SK-N-SH (cell line): Measurements from ENCODE around the gene CZIB. TPM values are rescaled to one million over a fixed set of nuclear protein-coding genes. Genes with fewer than 3 reads are reported as not detected.

Experiments
- CTCF ChIA-PET: fragments of 300-600, 350-600 bp; formaldehyde crosslinking; extraction: SDS; loops from one replicate; lab custom pipeline; 2021; lab: Yijun Ruan, JAX
- POLR2A ChIA-PET: fragments of 350-600 bp; sonication (Branson Sonifier 250); formaldehyde crosslinking; extraction: SDS; loops from one replicate; lab custom pipeline; 2020; ENCODE audit warnings: antibody characterized with exemption, inconsistent platforms; lab: Yijun Ruan, JAX
- DNase-seq: peaks from one replicate; pipeline ENCODE4 v3.0.0; 2012
- H2AFZ ChIP-seq: fragments of 200-600 bp; sonication (generic); 2 replicates; pipeline ENCODE4 v1.8.1; 2016; ENCODE audit warnings: antibody characterized with exemption, mild to moderate bottlenecking, low read depth
- H3F3A ChIP-seq: fragments of 200-600 bp; sonication (generic); replicated peaks from 2 replicates; pipeline ENCODE3; 2016; ENCODE audit warnings: antibody characterized with exemption, mild to moderate bottlenecking; ENCODE audit not compliant: insufficient read depth
- H3K27ac ChIP-seq, 2 experiments: fragments of 200-500 bp in 1 of 2; fragments of 200-600 bp in 1 of 2; sonication (Bioruptor generic) in 1 of 2; sonication (generic), shearing (Covaris generic) in 1 of 2; 2 replicates each; pipeline versions ENCODE4 v1.5.1 to v1.6.1; 2014 to 2016; ENCODE audit warnings: low read depth in 2 of 2, inconsistent platforms in 1 of 2, low read length in 1 of 2, mild to moderate bottlenecking in 1 of 2, mixed read lengths in 1 of 2
- H3K27me3 ChIP-seq: fragments of 200-600 bp; sonication (generic), shearing (Covaris generic); 2 replicates; pipeline ENCODE4 v1.6.1; 2016; ENCODE audit warnings: mixed run types; ENCODE audit not compliant: insufficient read depth
- H3K36me3 ChIP-seq, 2 experiments: fragments of 200-500 bp in 1 of 2; fragments of 200-600 bp in 1 of 2; sonication (Bioruptor generic) in 1 of 2; sonication (generic) in 1 of 2; replicated peaks in 1 of 2; 2 replicates each; pipeline versions ENCODE3 to v1.5.1; 2014 to 2016; ENCODE audit warnings: low read length in 1 of 2, mild to moderate bottlenecking in 1 of 2; ENCODE audit not compliant: insufficient read depth in 2 of 2, control insufficient read depth in 1 of 2
- H3K4me1 ChIP-seq, 2 experiments: fragments of 200-500 bp in 1 of 2; fragments of 200-600 bp in 1 of 2; sonication (Bioruptor generic) in 1 of 2; sonication (generic), shearing (Covaris generic) in 1 of 2; 2 replicates each; pipeline versions ENCODE4 v1.5.1 to v1.6.1; 2014 to 2016; ENCODE audit warnings: low read depth in 1 of 2, low read length in 1 of 2, mixed run types in 1 of 2; ENCODE audit not compliant: insufficient read depth in 2 of 2, control insufficient read depth in 1 of 2
- H3K4me2 ChIP-seq: fragments of 200-600 bp; sonication (generic), shearing (Covaris generic); 2 replicates; pipeline ENCODE4 v1.6.1; 2017; ENCODE audit warnings: mixed run types
- H3K4me3 ChIP-seq, 2 experiments: fragments of 200-500 bp in 1 of 2; fragments of 200-600 bp in 1 of 2; sonication (Bioruptor generic) in 1 of 2; sonication (generic), shearing (Covaris generic) in 1 of 2; 2 replicates each; pipeline versions ENCODE4 v1.5.1 to v1.8.1; 2014 to 2016; ENCODE audit warnings: low read depth in 2 of 2, inconsistent platforms in 1 of 2, low read length in 1 of 2, mild to moderate bottlenecking in 1 of 2, mixed read lengths in 1 of 2, moderate library complexity in 1 of 2
- H3K79me2 ChIP-seq: fragments of 200-600 bp; sonication (generic); 2 replicates; pipeline ENCODE4 v1.8.1; 2017; ENCODE audit warnings: mild to moderate bottlenecking; ENCODE audit not compliant: insufficient read depth
- H3K9ac ChIP-seq: fragments of 200-600 bp; sonication (generic); 2 replicates; pipeline ENCODE4 v1.6.1; 2017; ENCODE audit warnings: mixed run types
- H3K9me2 ChIP-seq: fragments of 200-600 bp; sonication (generic); 2 replicates; pipeline ENCODE4 v1.6.1; 2017; ENCODE audit warnings: mixed run types
- H3K9me3 ChIP-seq: fragments of 200-600 bp; sonication (generic); 2 replicates; pipeline ENCODE4 v1.6.1; 2017; ENCODE audit warnings: mixed run types, mild to moderate bottlenecking, moderate library complexity
- H4K20me1 ChIP-seq: fragments of 200-600 bp; sonication (generic); 2 replicates; pipeline ENCODE4 v1.6.1; 2017; ENCODE audit warnings: mild to moderate bottlenecking, mixed run types; ENCODE audit not compliant: insufficient read depth
- FOXJ3 ChIP-seq: sonication (generic); formaldehyde crosslinking; IDR thresholded peaks from 2 replicates; pipeline ENCODE4 v1.5.1; 2020; ENCODE audit warnings: mild to moderate bottlenecking, missing genetic modification reagents
- GATA2 ChIP-seq: sonication (generic); formaldehyde crosslinking; IDR thresholded peaks from 2 replicates; pipeline ENCODE4 v1.5.0; 2020; ENCODE audit warnings: mild to moderate bottlenecking, missing genetic modification reagents
- MAX ChIP-seq: IDR thresholded peaks from 2 replicates; pipeline ENCODE4 v1.4.0; 2012; ENCODE audit warnings: low read depth
- MEF2A ChIP-seq: IDR thresholded peaks from 2 replicates; pipeline ENCODE4 v1.4.0; 2012; ENCODE audit warnings: low read depth, borderline replicate concordance
- RFX5 ChIP-seq: IDR thresholded peaks from 2 replicates; pipeline ENCODE4 v1.6.1; 2012; ENCODE audit warnings: mild to moderate bottlenecking, improper control_type of control experiment, low read length
- SMC3 ChIP-seq: IDR thresholded peaks from 2 replicates; pipeline ENCODE4 v1.6.1; 2012; ENCODE audit warnings: low read depth, low read length, improper control_type of control experiment
- TAF1 ChIP-seq: IDR thresholded peaks from 2 replicates; pipeline ENCODE4 v1.6.1; 2012; ENCODE audit warnings: low read depth, mild to moderate bottlenecking, low read length, moderate library complexity, borderline replicate concordance
- ZBTB33 ChIP-seq: IDR thresholded peaks from 2 replicates; pipeline ENCODE4 v1.4.0; 2012; ENCODE audit warnings: low read depth, borderline replicate concordance
- WGBS: methylation state at CpG from one replicate; pipeline ENCODE4 v1.1.6; 2017; ENCODE audit warnings: low lambda C conversion rate; 5-methylcytosine and 5-hydroxymethylcytosine counted together
- polyA plus RNA-seq, 3 experiments: library from polyadenylated mRNA; depleted of rRNA; stranded (reverse); fragments of >200 nt; gene quantifications; 2 replicates each; pipeline ENCODE4 v1.2.3, GENCODE V29; 2012

The CZIB gene
- polyA plus RNA-seq, 1 of the 3 experiments (the other 2 are of a cell fraction), result 69.0 TPM

GRCh38 chr1:53219711-53220110 is 723 bp downstream of the CZIB start:
- peak overlapping the region; percentile 89 for H3K4me2 ChIP-seq
- peaks cover 16% of the 10 kb centered on the region in 2 experiments; a peak in 2 of 4 replicates for H3K4me1 ChIP-seq
- peaks cover 19 to 33% of the 10 kb centered on the region in 2 experiments for H3K36me3 ChIP-seq
- H3K4me3 ChIP-seq, result peak overlapping the region; percentile 63 to 77
- H4K20me1 ChIP-seq, result no peaks in the 10 kb centered on the region
- peak; percentile 42 for DNase-seq
- H3K27me3 ChIP-seq, result no peaks in the 10 kb centered on the region
- peak overlapping the region; percentile 87 to 94 for H3K27ac ChIP-seq
- ChIA-PET CTCF (interaction anchor here (0.7 to 1.1 kb wide), 3 partner anchors 17 to 1323 kb away, joined by 3 read pairs; no protein-coding TSS in a partner anchor), POLR2A (interaction anchor here (1.1 to 1.5 kb wide), 3 partner anchors 9 to 37 kb away, joined by 3 read pairs; no protein-coding TSS in a partner anchor)
- 16% methylated on average over 8 of the region's 8 CpGs for WGBS
- TF ChIP-seq TAF1 (no peak), MEF2A (no peak), RFX5 (no peak), FOXJ3 (no peak), SMC3 (no peak), ZBTB33 (0 out of 2 replicates have a peak, but pooled peaks have one; percentile 12), MAX (no peak)
- no peaks in the 10 kb centered on the region for H3F3A ChIP-seq
- H2AFZ ChIP-seq, result peak overlapping the region; percentile 66
- no peaks in the 10 kb centered on the region for H3K9me2 ChIP-seq
- H3K9me3 ChIP-seq, result no peaks in the 10 kb centered on the region
- peaks cover 17% of the 10 kb centered on the region; the same call in 1 of the 2 replicates for H3K79me2 ChIP-seq
- peak overlapping the region; percentile 84 for H3K9ac ChIP-seq

DNA sequence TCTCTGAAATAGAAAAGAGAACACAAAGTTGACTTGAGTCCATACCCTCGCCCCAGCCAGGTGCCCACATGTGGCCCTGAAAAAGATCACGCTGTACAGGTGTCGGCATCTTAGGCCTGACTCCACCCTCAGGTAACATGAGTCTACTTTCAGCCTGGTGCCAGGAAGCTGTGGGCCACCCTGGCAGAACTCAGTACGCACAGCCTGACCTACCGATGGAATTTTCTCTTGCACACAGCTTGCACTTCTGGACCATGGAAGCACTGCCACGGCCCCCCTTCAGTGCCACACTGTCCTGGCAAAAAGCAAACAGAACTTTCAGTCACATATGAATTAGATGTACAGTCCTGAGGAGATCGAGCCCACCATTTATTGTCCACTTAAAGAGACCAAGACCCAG is 2.2 kb downstream of the CZIB start:
- peaks cover 30 to 45% of the 10 kb centered on the region in 2 experiments for H3K36me3 ChIP-seq
- no peak for TF ChIP-seq GATA2 (CRISPR knock-in tag)
- TF ChIP-seq, all 33 proteins: peak for 0
- ChIA-PET POLR2A (no interaction called here), CTCF (no interaction called here)
- Histone ChIP-seq H3F3A (no peaks in the 10 kb centered on the region), H3K4me1 (peaks cover 16% of the 10 kb centered on the region in 2 experiments; a peak in 2 of 4 replicates), H4K20me1 (no peaks in the 10 kb centered on the region), H3K4me2 (no peak overlapping the region), H2AFZ (no peak overlapping the region), H3K27me3 (no peaks in the 10 kb centered on the region), H3K4me3 (no peak overlapping the region), H3K27ac (no peak overlapping the region; a peak in 1 of 4 replicates), H3K9me3 (no peaks in the 10 kb centered on the region), H3K9me2 (no peaks in the 10 kb centered on the region), H3K79me2 (peaks cover 17% of the 10 kb centered on the region; the same call in 1 of the 2 replicates), H3K9ac (no peak overlapping the region)
- WGBS, result 95% methylated on average over 7 of the region's 7 CpGs
- no peak for DNase-seq
